HG02981 (cell line): Measurements from ENCODE around the gene ACER3.
"Not testable (repeated sequence)": the region's sequence is repeated elsewhere in the genome, so short reads cannot be mapped to it uniquely, and the experiment has no call there.

Source experiments
- ATAC-seq: cut with Tn5 transposase; IDR thresholded peaks from one replicate; pipeline ENCODE4 v1.9.1; 2021; ENCODE audit warnings: mild to moderate bottlenecking, moderate library complexity; ENCODE audit not compliant: unreplicated experiment

Gene ACER3

GRCh38 chr11:76987203-76987602 is 126.5 kb downstream of the ACER3 start:
- no peak for ATAC-seq

- ATAC-seq: no peak
These were observed 129.9 kb downstream of the ACER3 start for GRCh38 chr11:76990628-76991027.

GRCh38 chr11:76995081-76995576 is 134.4 kb downstream of the ACER3 start:
- no peak for ATAC-seq

GRCh38 chr11:76997512-76997911 is 136.8 kb downstream of the ACER3 start:
- ATAC-seq: no peak

- ATAC-seq: no peak
These were observed 138.9 kb downstream of the ACER3 start for GRCh38 chr11:76999597-76999996.

- ATAC-seq: no peak
These were observed 140.9 kb downstream of the ACER3 start for GRCh38 chr11:77001613-77002012.

- ATAC-seq: no peak
These were observed 142.1 kb downstream of the ACER3 start for GRCh38 chr11:77002776-77003175.

GRCh38 chr11:77003963-77004362 is 143.2 kb downstream of the ACER3 start:
- no peak for ATAC-seq

- ATAC-seq: no peak
These were observed 148.9 kb downstream of the ACER3 start for GRCh38 chr11:77009533-77010160.

GRCh38 chr11:77014669-77015068 is 154.0 kb downstream of the ACER3 start:
- no peak for ATAC-seq

GRCh38 chr11:77018396-77018924 is 157.7 kb downstream of the ACER3 start:
- not testable (repeated sequence) for ATAC-seq

- no peak for ATAC-seq
These were observed 159.4 kb downstream of the ACER3 start for GRCh38 chr11:77019976-77020595.

GRCh38 chr11:77020734-77021133 is 160.0 kb downstream of the ACER3 start:
- ATAC-seq: no peak

- ATAC-seq: no peak
These were observed 164.0 kb downstream of the ACER3 start for GRCh38 chr11:77024745-77025144.

GRCh38 chr11:77026221-77026620 is 165.5 kb downstream of the ACER3 start:
- ATAC-seq: no peak

GRCh38 chr11:77026743-77027142 is 166.0 kb downstream of the ACER3 start:
- ATAC-seq: no peak

GRCh38 chr11:77027275-77027674 is 166.6 kb downstream of the ACER3 start:
- no peak for ATAC-seq

- no peak for ATAC-seq
These were observed 169.1 kb downstream of the ACER3 start for GRCh38 chr11:77029829-77030228.

GRCh38 chr11:77030834-77031414 is 170.2 kb downstream of the ACER3 start:
- no peak for ATAC-seq

- no peak for ATAC-seq
These were observed 170.9 kb downstream of the ACER3 start for GRCh38 chr11:77031599-77031998.

GRCh38 chr11:77035039-77035438 is 174.3 kb downstream of the ACER3 start:
- ATAC-seq: no peak

GRCh38 chr11:77035580-77035979 is 174.9 kb downstream of the ACER3 start:
- no peak for ATAC-seq
